Left lung (tissue), 10 donors: ENCODE measurements around the gene RAB27A. TPM values are rescaled to one million over a fixed set of nuclear protein-coding genes. Genes with fewer than 3 reads are reported as not detected.
"Not testable (repeated sequence)": the region's sequence is repeated elsewhere in the genome, so short reads cannot be mapped to it uniquely, and the experiment has no call there.

Experiments
- ATAC-seq: fragments of 200-7000 bp; cut with Tn5 transposase; one replicate; pipeline ENCODE4 v1.9.1; 2020; ENCODE audit warnings: moderate library complexity
- DNase-seq, 4 donors: peaks; one replicate each; pipeline ENCODE4 v3.0.0-alpha.2; 2013 to 2020
- H3K27ac ChIP-seq, 2 donors: fragments of 200-600 bp; sonication (generic) in 1 of 2; one replicate each; pipeline versions ENCODE4 v1.5.0 to v1.8.0; 2020 to 2021
- H3K27me3 ChIP-seq, 2 donors: fragments of 200-600 bp; sonication (generic) in 1 of 2; one replicate each; pipeline versions ENCODE4 v1.5.0 to v1.8.0; 2020 to 2021
- H3K36me3 ChIP-seq, 2 donors: fragments of 200-600 bp; sonication (generic) in 1 of 2; one replicate each; pipeline versions ENCODE4 v1.5.0 to v1.8.0; 2020 to 2021
- H3K4me1 ChIP-seq, 2 donors: fragments of 200-600 bp; one replicate each; pipeline ENCODE4 v1.8.0; 2021
- H3K4me3 ChIP-seq, 2 donors: fragments of 200-600 bp; sonication (generic) in 1 of 2; one replicate each; pipeline versions ENCODE4 v1.5.0 to v1.8.0; 2020 to 2021; ENCODE audit warnings: mild to moderate bottlenecking in 1 of 2
- H3K9me3 ChIP-seq, 2 donors: fragments of 200-600 bp; sonication (generic) in 1 of 2; one replicate each; pipeline versions ENCODE4 v1.5.0 to v1.8.0; 2020 to 2021
- intact Hi-C, 2 donors: fragments of 100-400 bp; cut with DNase I; formaldehyde crosslinking; loops; one replicate each; pipeline versions ENCODE4 v1.11.2 to v1.14.2; 2022
- polyA plus RNA-seq, 6 donors: library from polyadenylated mRNA; unstranded; fragments of 120-200 nt; gene quantifications; one replicate each; pipeline ENCODE4 v1.2.1, GENCODE V29; 2013; ENCODE audit not compliant: insufficient read length in 6 of 6
- total RNA-seq, 2 donors: library from RNA; stranded (reverse); fragmentation: NEBNext Ultra II Directional; extraction: Animal tissue kit (Norgen Biotek cat#: 25700); gene quantifications; one replicate each; pipeline ENCODE4 v1.2.1, GENCODE V29; 2021
- TF ChIP-seq, protein P1 (sequence below), 2 donors: fragments of 200-600 bp; sonication (generic) in 1 of 2; IDR thresholded peaks; one replicate each; pipeline versions ENCODE4 v1.5.0 to v1.8.0; 2021; ENCODE audit warnings: antibody characterized with exemption in 2 of 2
- donor health status: DM: no; HTN: yes; CAD: no.
- donor health status: DM: no; HTN: no; CAD: no.

RAB27A gene
- total and polyA plus RNA-seq, 8 donors = 29.6 to 85.7 (median 40.9) TPM

DNA sequence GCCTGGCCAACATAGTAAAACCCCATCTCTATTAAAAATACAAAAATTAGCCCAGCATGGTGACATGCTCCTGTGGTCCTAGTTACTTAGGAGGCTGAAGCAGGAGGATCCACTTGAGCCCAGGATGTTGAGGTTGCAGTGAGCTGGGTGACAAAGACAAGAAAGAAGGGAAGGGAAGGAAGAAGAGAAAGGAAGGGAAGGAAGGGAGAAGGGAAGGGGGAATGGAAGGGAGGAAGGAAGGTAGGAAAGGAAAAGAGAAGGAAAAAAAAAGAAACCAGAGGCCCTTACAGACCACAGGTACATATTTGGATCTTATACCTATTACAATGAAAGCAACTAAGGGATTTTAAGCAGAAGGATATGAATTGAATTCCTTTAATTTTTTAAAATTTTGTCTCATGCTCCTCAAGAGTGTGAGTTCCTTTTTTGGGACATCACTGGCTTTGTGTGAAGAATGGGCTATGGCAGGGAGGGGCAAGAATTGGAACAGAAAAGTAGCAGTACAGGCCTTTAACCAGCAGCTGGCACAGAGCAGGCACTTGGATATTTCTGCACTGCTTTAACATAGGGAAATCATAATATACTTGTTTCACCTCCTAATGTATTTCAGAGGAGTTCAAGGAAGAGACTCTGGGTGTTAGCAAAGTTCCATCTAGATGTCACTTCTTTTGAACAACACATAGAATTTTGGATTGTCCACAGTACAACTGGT lies 7.9 kb downstream of the RAB27A start:
- H3K4me1 ChIP-seq = peaks cover 39 to 98% of the 10 kb centered on the region in 2 donors
- peak overlapping the region; percentile 75 to 82 for H3K27ac ChIP-seq
- DNase-seq = no peak
- TF ChIP-seq, protein P1, sequence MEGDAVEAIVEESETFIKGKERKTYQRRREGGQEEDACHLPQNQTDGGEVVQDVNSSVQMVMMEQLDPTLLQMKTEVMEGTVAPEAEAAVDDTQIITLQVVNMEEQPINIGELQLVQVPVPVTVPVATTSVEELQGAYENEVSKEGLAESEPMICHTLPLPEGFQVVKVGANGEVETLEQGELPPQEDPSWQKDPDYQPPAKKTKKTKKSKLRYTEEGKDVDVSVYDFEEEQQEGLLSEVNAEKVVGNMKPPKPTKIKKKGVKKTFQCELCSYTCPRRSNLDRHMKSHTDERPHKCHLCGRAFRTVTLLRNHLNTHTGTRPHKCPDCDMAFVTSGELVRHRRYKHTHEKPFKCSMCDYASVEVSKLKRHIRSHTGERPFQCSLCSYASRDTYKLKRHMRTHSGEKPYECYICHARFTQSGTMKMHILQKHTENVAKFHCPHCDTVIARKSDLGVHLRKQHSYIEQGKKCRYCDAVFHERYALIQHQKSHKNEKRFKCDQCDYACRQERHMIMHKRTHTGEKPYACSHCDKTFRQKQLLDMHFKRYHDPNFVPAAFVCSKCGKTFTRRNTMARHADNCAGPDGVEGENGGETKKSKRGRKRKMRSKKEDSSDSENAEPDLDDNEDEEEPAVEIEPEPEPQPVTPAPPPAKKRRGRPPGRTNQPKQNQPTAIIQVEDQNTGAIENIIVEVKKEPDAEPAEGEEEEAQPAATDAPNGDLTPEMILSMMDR (IDR thresholded peaks at IDR 0.05) = no peak
- H3K9me3 ChIP-seq = no peaks in the 10 kb centered on the region
- H3K4me3 ChIP-seq = no peak overlapping the region
- no peaks in the 10 kb centered on the region for H3K36me3 ChIP-seq
- intact Hi-C loops = no loop called here
- ATAC-seq = no peak
- H3K27me3 ChIP-seq = no peaks in the 10 kb centered on the region

- H3K36me3 ChIP-seq, H3K4me3 ChIP-seq, H3K9me3 ChIP-seq, ATAC-seq, intact Hi-C loops, DNase-seq, H3K27me3 ChIP-seq: not testable (repeated sequence)
- H3K27ac ChIP-seq = peak overlapping the region in 1 of 2 donors; percentile 82
- peaks cover 39 to 98% of the 10 kb centered on the region in 2 donors for H3K4me1 ChIP-seq
These were observed 9.0 kb downstream of the RAB27A start for GRCh38 chr15:55280589-55280988.

DNA sequence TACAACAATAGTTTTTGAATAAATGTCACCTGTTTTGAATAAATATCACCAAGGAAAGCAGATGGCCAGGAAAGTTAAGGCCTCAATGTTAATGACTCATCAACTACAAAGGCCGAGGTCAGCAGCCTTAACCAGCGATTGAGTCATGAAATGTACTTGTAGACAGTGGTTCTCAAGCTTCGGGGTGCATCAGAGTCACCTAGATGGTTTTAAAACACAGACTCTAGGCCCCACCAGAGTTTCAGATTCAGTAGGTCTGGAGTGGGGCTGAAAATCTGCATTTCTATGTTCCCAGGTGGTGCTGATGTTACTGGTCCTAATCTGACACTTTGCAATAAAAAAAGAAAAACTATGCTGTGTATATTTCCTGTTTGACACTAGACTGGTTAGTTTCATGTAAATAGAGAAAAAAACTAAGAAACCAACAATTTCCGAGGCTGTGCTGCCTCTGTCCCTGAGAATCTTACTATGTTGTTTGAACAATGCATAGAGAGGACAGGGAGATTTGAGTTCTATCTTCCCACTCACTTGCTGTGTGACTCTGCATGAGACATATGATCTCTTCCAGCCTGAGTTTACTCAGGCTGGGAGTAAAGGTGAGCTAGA lies 9.8 kb downstream of the RAB27A start:
- Histone ChIP-seq H3K36me3 (no peaks in the 10 kb centered on the region), H3K4me1 (peaks cover 34 to 98% of the 10 kb centered on the region in 2 donors), H3K27ac (peak overlapping the region; percentile 55 to 82), H3K9me3 (no peaks in the 10 kb centered on the region), H3K27me3 (no peaks in the 10 kb centered on the region), H3K4me3 (no peak overlapping the region)
- TF ChIP-seq, protein P1 (IDR thresholded peaks at IDR 0.05) = no peak
- ATAC-seq (peak; percentile 53), DNase-seq (no peak)
- intact Hi-C loops = no loop called here

- DNase-seq (no peak), ATAC-seq (no peak)
- H3K27ac ChIP-seq = peak overlapping the region; percentile 55 to 82
- H3K27me3 ChIP-seq = no peaks in the 10 kb centered on the region
- TF ChIP-seq, protein P1 (IDR thresholded peaks at IDR 0.05) = no peak
- intact Hi-C loops = no loop called here
- H3K36me3 ChIP-seq = no peaks in the 10 kb centered on the region
- H3K9me3 ChIP-seq = no peaks in the 10 kb centered on the region
- no peak overlapping the region for H3K4me3 ChIP-seq
- peaks cover 33 to 97% of the 10 kb centered on the region in 2 donors for H3K4me1 ChIP-seq
These were observed 10.4 kb downstream of the RAB27A start for GRCh38 chr15:55279100-55279745.

GRCh38 chr15:55277715-55278114 lies 11.9 kb downstream of the RAB27A start:
- Histone ChIP-seq H3K9me3 (no peaks in the 10 kb centered on the region), H3K36me3 (no peaks in the 10 kb centered on the region), H3K4me3 (no peak overlapping the region), H3K4me1 (peaks cover 18 to 88% of the 10 kb centered on the region in 2 donors), H3K27ac (peak overlapping the region; percentile 23 to 71), H3K27me3 (no peaks in the 10 kb centered on the region)
- TF ChIP-seq, protein P1 (IDR thresholded peaks at IDR 0.05) = no peak
- intact Hi-C loops = no loop called here
- ATAC-seq = no peak
- no peak for DNase-seq
